Smooth muscle cell (in vitro differentiated cells): ENCODE measurements around the gene RLBP1. TPM values are rescaled to one million over a fixed set of nuclear protein-coding genes. Genes with fewer than 3 reads are reported as not detected.

ENCODE experiments used
- DNase-seq: peaks from one replicate; lab custom pipeline; 2025; ENCODE audit not compliant: unreplicated experiment; lab: John Stamatoyannopoulos, UW
- H2AFZ ChIP-seq: fragments of 200-600 bp; sonication (generic); 2 replicates; pipeline ENCODE4 v1.6.0; 2016; ENCODE audit warnings: antibody characterized with exemption, low read depth, mild to moderate bottlenecking
- H3F3A ChIP-seq: fragments of 200-600 bp; sonication (generic); 2 replicates; pipeline ENCODE4 v1.6.0; 2017; ENCODE audit warnings: antibody characterized with exemption, low read depth
- H3K27ac ChIP-seq: fragments of 200-600 bp; sonication (generic); 2 replicates; pipeline ENCODE4 v1.5.1; 2016; ENCODE audit warnings: low read depth, mild to moderate bottlenecking
- H3K27me3 ChIP-seq: fragments of 200-600 bp; sonication (generic); 2 replicates; pipeline ENCODE4 v1.6.1; 2016; ENCODE audit warnings: low read depth, mild to moderate bottlenecking
- H3K36me3 ChIP-seq: fragments of 200-600 bp; sonication (generic); 2 replicates; pipeline ENCODE4 v1.5.1; 2016; ENCODE audit warnings: low read depth
- H3K4me1 ChIP-seq: fragments of 200-600 bp; sonication (generic); 2 replicates; pipeline ENCODE4 v1.5.1; 2016; ENCODE audit warnings: low read depth
- H3K4me2 ChIP-seq: fragments of 200-600 bp; sonication (generic); 2 replicates; pipeline ENCODE4 v1.6.0; 2016; ENCODE audit warnings: mild to moderate bottlenecking
- H3K4me3 ChIP-seq: fragments of 200-600 bp; sonication (generic); 2 replicates; pipeline ENCODE4 v1.5.1; 2016; ENCODE audit warnings: mild to moderate bottlenecking
- H3K79me2 ChIP-seq: fragments of 200-600 bp; sonication (generic); 2 replicates; pipeline ENCODE4 v1.6.0; 2016; ENCODE audit warnings: low read depth, mild to moderate bottlenecking
- H3K9ac ChIP-seq: fragments of 200-600 bp; sonication (generic); 2 replicates; pipeline ENCODE4 v1.6.0; 2016; ENCODE audit warnings: low read depth
- H3K9me3 ChIP-seq: fragments of 200-600 bp; sonication (generic); replicated peaks from 2 replicates; pipeline ENCODE4 v1.5.1; 2016; ENCODE audit warnings: low read depth
- H4K20me1 ChIP-seq: fragments of 200-600 bp; sonication (generic); 2 replicates; pipeline ENCODE4 v1.6.0; 2016; ENCODE audit warnings: low read depth
- CTCF ChIP-seq: fragments of 200-600 bp; sonication (generic); IDR thresholded peaks from 2 replicates; pipeline ENCODE4 v1.5.1; 2017; ENCODE audit warnings: borderline replicate concordance, mild to moderate bottlenecking, antibody characterized with exemption; ENCODE audit not compliant: insufficient read depth, poor library complexity, severe bottlenecking
- WGBS: methylation state at CpG from one replicate; pipeline ENCODE4 v1.1.7; 2016; ENCODE audit warnings: low lambda C conversion rate; 5-methylcytosine and 5-hydroxymethylcytosine counted together
- polyA plus RNA-seq: library from polyadenylated mRNA; unstranded; fragments of >200 nt; fragmentation: Nextera tagmentation; extraction: Ambion mirVana; gene quantifications from 2 replicates; pipeline ENCODE4 v1.2.1, GENCODE V29; 2016
- total RNA-seq: library from RNA; depleted of rRNA; stranded (reverse); fragments of >200 nt; gene quantifications from 2 replicates; pipeline ENCODE4 v1.2.3, GENCODE V29; 2014

The RLBP1 gene
- total and polyA plus RNA-seq, 2 experiments from 2014 or later = not detected

GRCh38 chr15:89168316-89168833, 53.0 kb downstream of the RLBP1 start:
- peak overlapping the region; percentile 18 for H3K9ac ChIP-seq
- H3K4me1 ChIP-seq = no peaks in the 10 kb centered on the region
- no peak overlapping the region for H3K4me3 ChIP-seq
- H4K20me1 ChIP-seq = no peaks in the 10 kb centered on the region
- H3K27me3 ChIP-seq = no peaks in the 10 kb centered on the region
- H2AFZ ChIP-seq = no peak overlapping the region
- no peaks in the 10 kb centered on the region for H3K79me2 ChIP-seq
- H3K9me3 ChIP-seq = no peaks in the 10 kb centered on the region
- DNase-seq = no peak
- H3K4me2 ChIP-seq = peak overlapping the region; percentile 0
- H3K27ac ChIP-seq = peak overlapping the region; percentile 58
- H3F3A ChIP-seq = no peaks in the 10 kb centered on the region
- no peaks in the 10 kb centered on the region for H3K36me3 ChIP-seq
- no peak for TF ChIP-seq CTCF

GRCh38 chr15:89167267-89168176, 53.9 kb downstream of the RLBP1 start:
- Histone ChIP-seq H3K4me3 (no peak overlapping the region), H3K4me1 (peaks cover 3% of the 10 kb centered on the region), H4K20me1 (no peaks in the 10 kb centered on the region), H3K27ac (peak overlapping the region; percentile 58), H2AFZ (no peak overlapping the region), H3F3A (no peaks in the 10 kb centered on the region), H3K4me2 (peak overlapping the region; percentile 0), H3K36me3 (no peaks in the 10 kb centered on the region), H3K79me2 (no peaks in the 10 kb centered on the region), H3K9ac (no peak overlapping the region), H3K27me3 (no peaks in the 10 kb centered on the region), H3K9me3 (no peaks in the 10 kb centered on the region)
- 42% methylated on average over 7 of the region's 7 CpGs for WGBS
- DNase-seq = no peak
- TF ChIP-seq CTCF = no peak

- no peak overlapping the region for H2AFZ ChIP-seq
- H3K9me3 ChIP-seq = no peaks in the 10 kb centered on the region
- no peak overlapping the region for H3K4me3 ChIP-seq
- H3K9ac ChIP-seq = no peak overlapping the region
- peaks cover 3% of the 10 kb centered on the region for H3K4me1 ChIP-seq
- H3K27me3 ChIP-seq = no peaks in the 10 kb centered on the region
- no peak overlapping the region for H3K27ac ChIP-seq
- H3K4me2 ChIP-seq = no peak overlapping the region
- no peaks in the 10 kb centered on the region for H4K20me1 ChIP-seq
- TF ChIP-seq CTCF = no peak
- no peaks in the 10 kb centered on the region for H3K79me2 ChIP-seq
- H3K36me3 ChIP-seq = no peaks in the 10 kb centered on the region
- 76% methylated on average over 2 of the region's 2 CpGs for WGBS
- no peak for DNase-seq
- no peaks in the 10 kb centered on the region for H3F3A ChIP-seq
These were observed 55.7 kb downstream of the RLBP1 start for GRCh38 chr15:89165677-89166076.
